ENCODE measurements around the gene UMODL1.

DNA sequence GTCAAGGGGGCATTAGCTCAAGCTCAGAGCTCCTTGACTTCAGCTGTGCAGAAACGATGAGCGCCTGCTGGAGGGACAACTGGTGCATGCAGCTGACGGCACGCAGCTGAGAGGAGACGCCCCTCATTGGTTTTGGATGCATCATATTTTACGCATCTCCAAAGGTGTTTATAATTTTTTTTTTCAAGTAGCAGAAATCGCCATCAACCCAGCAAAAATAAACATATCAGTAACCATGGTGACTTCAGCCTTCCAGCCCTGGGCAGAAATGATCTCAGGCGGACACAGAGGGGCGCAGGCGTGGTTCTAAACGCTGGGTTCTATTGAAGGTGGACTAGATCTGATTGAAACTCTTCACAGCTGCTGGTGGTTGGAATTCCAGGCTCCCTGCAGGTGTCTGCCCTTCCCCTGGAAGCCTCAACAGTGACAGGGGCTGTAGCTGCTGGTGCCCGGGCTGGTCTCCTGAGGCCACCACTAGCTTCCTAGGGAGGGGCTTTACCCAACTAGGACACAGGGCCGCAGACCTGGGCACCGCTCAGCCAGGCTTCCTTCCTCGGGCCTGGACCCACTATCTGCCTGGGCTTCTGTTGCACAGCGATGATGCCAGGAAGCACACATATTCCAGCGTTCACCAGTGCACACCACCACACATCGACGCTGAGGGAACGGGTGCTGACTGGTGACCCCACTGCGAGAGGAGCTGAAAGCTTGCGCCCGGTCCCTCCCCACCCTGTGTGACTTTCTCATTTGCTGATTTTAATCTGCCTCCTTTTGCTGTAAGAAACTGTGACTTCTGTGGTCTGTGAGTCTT is 84.1 kb downstream of the UMODL1 start:
- TF ChIP-seq, protein P1, sequence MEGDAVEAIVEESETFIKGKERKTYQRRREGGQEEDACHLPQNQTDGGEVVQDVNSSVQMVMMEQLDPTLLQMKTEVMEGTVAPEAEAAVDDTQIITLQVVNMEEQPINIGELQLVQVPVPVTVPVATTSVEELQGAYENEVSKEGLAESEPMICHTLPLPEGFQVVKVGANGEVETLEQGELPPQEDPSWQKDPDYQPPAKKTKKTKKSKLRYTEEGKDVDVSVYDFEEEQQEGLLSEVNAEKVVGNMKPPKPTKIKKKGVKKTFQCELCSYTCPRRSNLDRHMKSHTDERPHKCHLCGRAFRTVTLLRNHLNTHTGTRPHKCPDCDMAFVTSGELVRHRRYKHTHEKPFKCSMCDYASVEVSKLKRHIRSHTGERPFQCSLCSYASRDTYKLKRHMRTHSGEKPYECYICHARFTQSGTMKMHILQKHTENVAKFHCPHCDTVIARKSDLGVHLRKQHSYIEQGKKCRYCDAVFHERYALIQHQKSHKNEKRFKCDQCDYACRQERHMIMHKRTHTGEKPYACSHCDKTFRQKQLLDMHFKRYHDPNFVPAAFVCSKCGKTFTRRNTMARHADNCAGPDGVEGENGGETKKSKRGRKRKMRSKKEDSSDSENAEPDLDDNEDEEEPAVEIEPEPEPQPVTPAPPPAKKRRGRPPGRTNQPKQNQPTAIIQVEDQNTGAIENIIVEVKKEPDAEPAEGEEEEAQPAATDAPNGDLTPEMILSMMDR (IDR thresholded peaks at IDR 0.05): no peak
- no peak for TF ChIP-seq POLR2A (IDR thresholded peaks at IDR 0.05)
